Measurements from ENCODE around the gene ZC3H7B. TPM values are rescaled to one million over a fixed set of nuclear protein-coding genes. Genes with fewer than 3 reads are reported as not detected.

ZC3H7B gene
- total RNA-seq (2013): 14.7 TPM
- 10 to 100 TPM in 1 of 3 donors, under 1 TPM in 2; 0.31 to 15.7 (median 0.49) TPM for polyA plus RNA-seq
- polyA minus RNA-seq: 14.0 and 20.2 TPM in 2 replicates
- total RNA-seq: 9.4 to 40.5 (median 30.3) reads per million in 11 experiments

GRCh38 chr22:41301085-41302020 lies at the start of gene ZC3H7B:
TSS of gene ZC3H7B (plus strand) at chr22:41301525. CDS start at chr22:41320661, 19,136 bp downstream.
- Mint-ChIP-seq H3K27me3 (ENCODE audit: low read depth in 3 of 3) (peaks cover 0 to 3% (median 1%) of the 10 kb centered on the region in 3 donors), H3K4me3 (peak within 1 kb of the TSS; percentile 78 to 85), H3K4me1 (peaks cover 30% of the 10 kb centered on the region), H3K27ac (peak within 1 kb of the TSS in 6 of 7 donors; percentile 3 to 80 (median 57)), H3K9me3 (peaks cover 0 to 3% (median 0%) of the 10 kb centered on the region in 7 donors), H3K36me3 (peaks cover 7 to 15% of the 10 kb centered on the region in 2 donors)
- Histone ChIP-seq H3K27ac (ENCODE audit: low read depth in 1 of 2, low read length in 2 of 2) (peak within 1 kb of the TSS; percentile 8 to 84), H3K79me2 (ENCODE audit: insufficient read depth, low read length) (peaks cover 53% of the 10 kb centered on the region), H3K4me2 (replicated peaks; ENCODE audit: extremely low read depth, low read length, poor library complexity, severe bottlenecking) (peak within 1 kb of the TSS; percentile 80), H3K4me1 (ENCODE audit: control insufficient read depth in 1 of 2, insufficient read depth in 2 of 2, low read length in 2 of 2) (peaks cover 16 to 17% of the 10 kb centered on the region in 2 donors), H3K9ac (ENCODE audit: insufficient read depth, low read length, poor library complexity, severe bottlenecking) (peak within 1 kb of the TSS; percentile 96), H3K27me3 (ENCODE audit: control insufficient read depth in 2 of 2, insufficient read depth in 2 of 2, low read length in 2 of 2) (no peaks in the 10 kb centered on the region), H3K9me3 (replicated peaks in 1 of 2; ENCODE audit: control insufficient read depth in 1 of 2, insufficient read depth in 1 of 2, low read length in 2 of 2) (no peaks in the 10 kb centered on the region), H4K20me1 (ENCODE audit: insufficient read depth, low read length) (peaks cover 18% of the 10 kb centered on the region), H2AFZ (ENCODE audit: insufficient read depth, low read depth, low read length, poor library complexity, severe bottlenecking) (peak within 1 kb of the TSS; percentile 86), H3K4me3 (replicated peaks in 1 of 3; ENCODE audit: low read depth in 2 of 3, low read length in 3 of 3) (peak within 1 kb of the TSS; percentile 66 to 93 (median 85)), H3K36me3 (replicated peaks in 1 of 2; ENCODE audit: control insufficient read depth in 1 of 2, insufficient read depth in 2 of 2, low read length in 2 of 2) (no peaks in the 10 kb centered on the region)
- intact Hi-C loops (cut with micrococcal nuclease): no loop called here
- TF ChIP-seq CTCF (IDR thresholded peaks at IDR 0.05): no peak
- DNase-seq: peak; percentile 68 to 81 (median 74)
- 0% methylated on average over 52 of the region's 74 CpGs for WGBS (ENCODE audit: insufficient coverage)

GRCh38 chr22:41252365-41252764 lies 49.0 kb upstream of the ZC3H7B start:
- peaks cover 2% of the 10 kb centered on the region for H3K4me1 Mint-ChIP-seq
- intact Hi-C loops (cut with micrococcal nuclease): no loop called here
- no peak for TF ChIP-seq CTCF (IDR thresholded peaks at IDR 0.05)
- Histone ChIP-seq H4K20me1 (ENCODE audit: insufficient read depth, low read length) (no peaks in the 10 kb centered on the region), H3K27me3 (ENCODE audit: control insufficient read depth in 2 of 2, insufficient read depth in 2 of 2, low read length in 2 of 2) (no peaks in the 10 kb centered on the region), H3K4me1 (ENCODE audit: control insufficient read depth in 1 of 2, insufficient read depth in 2 of 2, low read length in 2 of 2) (no peaks in the 10 kb centered on the region), H2AFZ (ENCODE audit: insufficient read depth, low read depth, low read length, poor library complexity, severe bottlenecking) (no peak overlapping the region), H3K9me3 (replicated peaks in 1 of 2; ENCODE audit: control insufficient read depth in 1 of 2, insufficient read depth in 1 of 2, low read length in 2 of 2) (no peaks in the 10 kb centered on the region), H3K4me2 (replicated peaks; ENCODE audit: extremely low read depth, low read length, poor library complexity, severe bottlenecking) (no peak overlapping the region), H3K4me3 (replicated peaks in 1 of 3; ENCODE audit: low read depth in 2 of 3, low read length in 3 of 3) (no peak overlapping the region), H3K27ac (ENCODE audit: low read depth in 1 of 2, low read length in 2 of 2) (peak overlapping the region in 1 of 2 donors; percentile 8), H3K36me3 (replicated peaks in 1 of 2; ENCODE audit: control insufficient read depth in 1 of 2, insufficient read depth in 2 of 2, low read length in 2 of 2) (peaks cover 92 to 96% of the 10 kb centered on the region in 2 donors), H3K9ac (ENCODE audit: insufficient read depth, low read length, poor library complexity, severe bottlenecking) (no peak overlapping the region), H3K79me2 (ENCODE audit: insufficient read depth, low read length) (no peaks in the 10 kb centered on the region)
- no peak overlapping the region for H3K27ac Mint-ChIP-seq
- peaks cover 73 to 96% of the 10 kb centered on the region in 2 donors for H3K36me3 Mint-ChIP-seq
- 97% methylated on average over 4 of the region's 8 CpGs for WGBS (ENCODE audit: insufficient coverage)
- peaks cover 0 to 2% (median 0%) of the 10 kb centered on the region in 3 donors for H3K27me3 Mint-ChIP-seq (ENCODE audit: low read depth in 3 of 3)
- H3K4me3 Mint-ChIP-seq: no peak overlapping the region
- no peaks in the 10 kb centered on the region for H3K9me3 Mint-ChIP-seq
- no peak for DNase-seq

Data from CD14-positive monocyte (primary cell).